Common myeloid progenitor, CD34-positive (primary cell): ENCODE data around the gene SLC6A7.

Source experiments
- CTCF ChIA-PET: fragments of 350-600 bp; sonication (Branson Sonifier 250); formaldehyde crosslinking; loops from one replicate; lab custom pipeline; 2021; ENCODE audit warnings: antibody characterized with exemption; lab: Charles Lee
- POLR2A ChIA-PET: fragments of 350-600 bp; sonication (Branson Sonifier 250); formaldehyde crosslinking; loops from one replicate; lab custom pipeline; 2021; ENCODE audit warnings: antibody characterized with exemption; lab: Charles Lee
- DNase-seq, 3 donors: peaks; one replicate each; pipeline versions ENCODE4 v3.0.0 to v3.0.0-alpha.2; 2013
- H3K27ac ChIP-seq, 2 experiments: 1 replicate in 1 of 2; 2 replicates in 1 of 2; pipeline ENCODE4 v1.7.0; 2013; ENCODE audit warnings: inconsistent platforms in 2 of 2, low read length in 2 of 2, mild to moderate bottlenecking in 2 of 2, low read depth in 1 of 2, moderate library complexity in 1 of 2; ENCODE audit not compliant: severe bottlenecking in 2 of 2, insufficient read depth in 1 of 2, poor library complexity in 1 of 2
- H3K27me3 ChIP-seq, 5 experiments: replicated peaks in 2 of 5; 1 replicate in 3 of 5; 2 replicates in 2 of 5; pipeline versions ENCODE4 v1.6.1 to v1.7.0; 2013; ENCODE audit warnings: low read length in 4 of 5, mild to moderate bottlenecking in 2 of 5, moderate library complexity in 2 of 5, inconsistent platforms in 1 of 5; ENCODE audit not compliant: insufficient read depth in 5 of 5, control insufficient read depth in 4 of 5
- H3K36me3 ChIP-seq, 4 experiments: 1 replicate in 2 of 4; 2 replicates in 2 of 4; pipeline versions ENCODE4 v1.6.1 to v1.7.0; 2013; ENCODE audit warnings: low read length in 3 of 4, control low read depth in 1 of 4, mild to moderate bottlenecking in 1 of 4; ENCODE audit not compliant: control insufficient read depth in 4 of 4, insufficient read depth in 4 of 4
- H3K4me1 ChIP-seq, 4 experiments: 1 replicate in 3 of 4; 2 replicates in 1 of 4; pipeline versions ENCODE4 v1.6.1 to v1.7.1; 2013; ENCODE audit warnings: low read length in 3 of 4, mild to moderate bottlenecking in 3 of 4, control low read depth in 1 of 4, inconsistent platforms in 1 of 4, moderate library complexity in 1 of 4; ENCODE audit not compliant: control insufficient read depth in 4 of 4, insufficient read depth in 4 of 4; ENCODE audit errors: control extremely low read depth in 1 of 4
- H3K4me3 ChIP-seq, 7 experiments: 1 replicate in 4 of 7; 2 replicates in 3 of 7; pipeline versions ENCODE4 v1.5.1 to v1.7.0; 2013; ENCODE audit warnings: mild to moderate bottlenecking in 7 of 7, low read length in 6 of 7, moderate library complexity in 6 of 7, inconsistent platforms in 2 of 7, low read depth in 2 of 7, control low read depth in 1 of 7; ENCODE audit not compliant: insufficient read depth in 4 of 7, control insufficient read depth in 1 of 7; ENCODE audit errors: extremely low read depth in 1 of 7
- H3K9me3 ChIP-seq, 5 experiments: 1 replicate in 4 of 5; 2 replicates in 1 of 5; pipeline versions ENCODE4 v1.6.1 to v1.7.1; 2013; ENCODE audit warnings: low read length in 4 of 5, mild to moderate bottlenecking in 2 of 5, inconsistent platforms in 1 of 5, low read depth in 1 of 5, moderate library complexity in 1 of 5; ENCODE audit not compliant: control insufficient read depth in 4 of 5, insufficient read depth in 2 of 5; ENCODE audit errors: control extremely low read depth in 1 of 5
- WGBS: methylation state at CpG from one replicate; pipeline ENCODE4 v1.1.5; 2013; ENCODE audit not compliant: insufficient coverage; 5-methylcytosine and 5-hydroxymethylcytosine counted together

The SLC6A7 gene

DNA sequence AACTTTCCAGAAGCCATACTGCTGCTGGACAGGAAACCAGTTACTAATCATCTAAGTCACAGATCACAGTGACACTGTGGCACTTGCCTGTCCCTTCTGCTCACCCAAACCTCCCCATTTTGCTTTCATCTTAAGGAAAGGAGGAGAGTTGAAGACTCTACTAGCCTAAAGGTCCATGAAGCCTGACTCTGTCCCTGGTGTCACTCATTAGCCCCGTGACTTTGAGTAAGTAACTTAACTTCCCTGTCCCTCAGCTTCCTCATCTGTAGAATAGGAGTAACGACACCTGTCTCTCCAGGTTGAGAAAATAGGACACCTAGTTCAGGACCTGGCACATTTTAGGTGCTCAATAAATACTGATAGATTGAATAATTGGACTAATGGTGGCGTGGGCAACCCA is 536 bp upstream of the SLC6A7 start:
- POLR2A ChIA-PET = no interaction called here
- CTCF ChIA-PET = no interaction called here
- H3K9me3 ChIP-seq = no peaks in the 10 kb centered on the region
- peaks cover 0 to 53% (median 33%) of the 10 kb centered on the region in 5 experiments for H3K27me3 ChIP-seq
- peak in 1 of 3 donors; percentile 43 for DNase-seq
- 57% methylated on average over 2 of the region's 3 CpGs for WGBS
- no peaks in the 10 kb centered on the region for H3K36me3 ChIP-seq
- H3K4me3 ChIP-seq = no peak overlapping the region
- peaks cover 0 to 7% (median 2%) of the 10 kb centered on the region in 4 experiments for H3K4me1 ChIP-seq
- no peak overlapping the region for H3K27ac ChIP-seq

DNA sequence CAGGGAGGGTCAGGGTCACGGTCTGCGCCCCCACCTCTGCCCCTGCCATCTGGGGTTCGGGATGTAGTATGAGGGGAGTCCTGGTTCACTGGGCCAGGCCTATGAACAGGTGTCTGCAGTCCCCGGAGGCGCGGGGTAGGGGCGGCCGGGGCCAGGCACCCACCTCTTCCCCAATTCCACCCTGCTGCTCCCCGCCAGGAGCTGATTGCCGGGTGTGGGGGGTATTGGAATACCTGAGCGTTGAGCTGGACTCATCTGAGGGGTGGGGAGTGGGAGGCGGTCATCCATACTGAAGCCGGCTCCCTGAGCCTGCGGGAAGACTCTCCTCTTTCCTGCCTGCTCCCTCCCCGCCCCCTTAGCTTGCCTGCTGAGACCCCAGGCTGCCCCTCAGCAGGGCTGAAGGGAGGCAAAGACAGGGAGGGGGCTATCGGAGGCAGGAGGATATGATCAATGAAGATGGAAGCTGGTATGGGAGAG is 679 bp downstream of the SLC6A7 start:
- Histone ChIP-seq H3K4me1 (peaks cover 0 to 7% (median 2%) of the 10 kb centered on the region in 4 experiments), H3K36me3 (no peaks in the 10 kb centered on the region), H3K27ac (no peak overlapping the region), H3K4me3 (no peak overlapping the region), H3K9me3 (no peaks in the 10 kb centered on the region), H3K27me3 (peaks cover 0 to 53% (median 37%) of the 10 kb centered on the region in 5 experiments)
- ChIA-PET CTCF (interaction anchor here (0.7 to 1.3 kb wide), 5 partner anchors 11 to 28 kb away, joined by 3 to 5 read pairs (median 3); no protein-coding TSS in a partner anchor), POLR2A (no interaction called here)
- DNase-seq = no peak
- WGBS = 56% methylated on average over 11 of the region's 16 CpGs

- CTCF ChIA-PET = interaction anchor here (0.8 to 1.6 kb wide), 6 partner anchors 10 to 28 kb away, joined by 3 to 5 read pairs (median 4); no protein-coding TSS in a partner anchor
- Histone ChIP-seq H3K9me3 (no peaks in the 10 kb centered on the region), H3K27ac (no peak overlapping the region), H3K27me3 (peaks cover 0 to 53% (median 37%) of the 10 kb centered on the region in 5 experiments), H3K4me1 (peaks cover 0 to 7% (median 2%) of the 10 kb centered on the region in 4 experiments), H3K36me3 (no peaks in the 10 kb centered on the region), H3K4me3 (no peak overlapping the region)
- DNase-seq = no peak
- no CpG with 5 or more reads among the region's 2 CpGs for WGBS
- POLR2A ChIA-PET = no interaction called here
These were observed 1.1 kb downstream of the SLC6A7 start for GRCh38 chr5:150190987-150191386.

GRCh38 chr5:150192462-150192861 is 2.6 kb downstream of the SLC6A7 start:
- Histone ChIP-seq H3K9me3 (no peaks in the 10 kb centered on the region), H3K4me3 (no peak overlapping the region), H3K27me3 (peaks cover 0 to 53% (median 38%) of the 10 kb centered on the region in 5 experiments), H3K27ac (no peak overlapping the region), H3K36me3 (no peaks in the 10 kb centered on the region), H3K4me1 (peaks cover 0 to 7% (median 2%) of the 10 kb centered on the region in 4 experiments)
- POLR2A ChIA-PET = no interaction called here
- DNase-seq = no peak
- CTCF ChIA-PET = interaction anchor here (0.7 to 3.3 kb wide), 8 partner anchors 8 to 72 kb away, joined by 3 to 11 read pairs (median 4); no protein-coding TSS in a partner anchor
- 79% methylated on average over 2 of the region's 4 CpGs for WGBS

GRCh38 chr5:150195736-150196485 is 6.0 kb downstream of the SLC6A7 start:
- CTCF ChIA-PET = interaction anchor here (0.9 to 1.6 kb wide), 9 partner anchors 9 to 66 kb away, joined by 3 to 5 read pairs (median 4); no protein-coding TSS in a partner anchor
- H3K27me3 ChIP-seq = peaks cover 0 to 30% (median 17%) of the 10 kb centered on the region in 5 experiments

DNA sequence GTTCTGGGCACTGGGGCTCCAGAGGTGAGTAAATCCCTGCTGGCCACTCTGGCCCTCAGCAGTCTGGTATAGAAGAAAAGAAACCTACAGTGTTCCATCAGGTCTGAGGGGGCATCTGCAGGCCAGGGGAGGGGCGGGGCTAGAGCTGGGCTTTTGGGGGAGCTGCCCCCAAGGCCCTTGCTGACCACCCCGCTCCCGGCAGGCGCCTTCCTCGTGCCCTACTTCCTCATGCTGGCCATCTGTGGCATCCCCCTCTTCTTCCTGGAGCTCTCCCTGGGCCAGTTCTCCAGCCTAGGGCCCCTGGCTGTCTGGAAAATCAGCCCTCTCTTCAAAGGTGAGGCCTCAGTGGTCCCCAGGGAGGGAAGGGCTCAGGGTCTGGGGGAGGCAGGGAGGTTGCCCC is 6.7 kb downstream of the SLC6A7 start:
- ChIA-PET CTCF (interaction anchor here (0.8 to 1.6 kb wide), 5 partner anchors 8 to 22 kb away, joined by 3 to 4 read pairs (median 3); no protein-coding TSS in a partner anchor), POLR2A (no interaction called here)
- H3K27ac ChIP-seq = no peak overlapping the region
- 74% methylated on average over 5 of the region's 5 CpGs for WGBS
- H3K4me3 ChIP-seq = no peak overlapping the region
- no peaks in the 10 kb centered on the region for H3K36me3 ChIP-seq
- DNase-seq = no peak
- H3K27me3 ChIP-seq = peaks cover 0 to 31% (median 14%) of the 10 kb centered on the region in 5 experiments
- H3K9me3 ChIP-seq = peaks cover 0 to 4% (median 0%) of the 10 kb centered on the region in 5 experiments
- no peaks in the 10 kb centered on the region for H3K4me1 ChIP-seq

More at GRCh38 chr5:150195736-150196485, 6.0 kb downstream of the SLC6A7 start:
- H3K9me3 ChIP-seq = peaks cover 0 to 4% (median 0%) of the 10 kb centered on the region in 5 experiments
- H3K4me3 ChIP-seq = no peak overlapping the region
- POLR2A ChIA-PET = interaction anchor here (0.6 kb wide), 1 partner anchor 21 kb away, joined by 3 read pairs; no protein-coding TSS in a partner anchor
- 90% methylated on average over 7 of the region's 9 CpGs for WGBS
- no peak for DNase-seq
- no peaks in the 10 kb centered on the region for H3K36me3 ChIP-seq
- H3K4me1 ChIP-seq = no peaks in the 10 kb centered on the region
- H3K27ac ChIP-seq = no peak overlapping the region
